Right ventricle myocardium inferior (tissue), 1 donor: Measurements from ENCODE around the gene DMKN. TPM values are rescaled to one million over a fixed set of nuclear protein-coding genes. Genes with fewer than 3 reads are reported as not detected.

Experiments
- ATAC-seq: fragments of 200-7000 bp; cut with Tn5 transposase; one replicate; pipeline ENCODE4 v1.9.1; 2020; ENCODE audit warnings: mild to moderate bottlenecking, moderate library complexity
- DNase-seq: peaks from one replicate; pipeline ENCODE4 v3.0.0; 2021; ENCODE audit errors: missing footprints
- intact Hi-C: fragments of 100-400 bp; cut with DNase I; formaldehyde crosslinking; loops from one replicate; pipeline ENCODE4 v1.11.0; 2022
- long read RNA-seq: library from polyadenylated mRNA; unstranded; transcript quantifications from one replicate; pipeline ENCODE4 v2.0.0, GENCODE V29; 2021
- total RNA-seq: library from RNA; stranded (reverse); fragmentation: NEBNext Ultra II Directional; extraction: Animal tissue kit (Norgen Biotek cat#: 25700); gene quantifications from one replicate; pipeline ENCODE4 v1.2.1, GENCODE V29; 2021
- donor health status: DM: no; HTN: yes; CAD: no; lungs with severe emphysema.

The DMKN gene, protein sequence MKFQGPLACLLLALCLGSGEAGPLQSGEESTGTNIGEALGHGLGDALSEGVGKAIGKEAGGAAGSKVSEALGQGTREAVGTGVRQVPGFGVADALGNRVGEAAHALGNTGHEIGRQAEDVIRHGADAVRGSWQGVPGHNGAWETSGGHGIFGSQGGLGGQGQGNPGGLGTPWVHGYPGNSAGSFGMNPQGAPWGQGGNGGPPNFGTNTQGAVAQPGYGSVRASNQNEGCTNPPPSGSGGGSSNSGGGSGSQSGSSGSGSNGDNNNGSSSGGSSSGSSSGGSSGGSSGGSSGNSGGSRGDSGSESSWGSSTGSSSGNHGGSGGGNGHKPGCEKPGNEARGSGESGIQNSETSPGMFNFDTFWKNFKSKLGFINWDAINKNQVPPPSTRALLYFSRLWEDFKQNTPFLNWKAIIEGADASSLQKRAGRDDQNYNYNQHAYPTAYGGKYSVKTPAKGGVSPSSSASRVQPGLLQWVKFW
- 3.4 TPM for total RNA-seq
- long read RNA-seq, partial matches to known transcripts: 0 of 1 reads
- long read RNA-seq, other reads (novel, unspliced or antisense): 1 of 1 reads

DNA sequence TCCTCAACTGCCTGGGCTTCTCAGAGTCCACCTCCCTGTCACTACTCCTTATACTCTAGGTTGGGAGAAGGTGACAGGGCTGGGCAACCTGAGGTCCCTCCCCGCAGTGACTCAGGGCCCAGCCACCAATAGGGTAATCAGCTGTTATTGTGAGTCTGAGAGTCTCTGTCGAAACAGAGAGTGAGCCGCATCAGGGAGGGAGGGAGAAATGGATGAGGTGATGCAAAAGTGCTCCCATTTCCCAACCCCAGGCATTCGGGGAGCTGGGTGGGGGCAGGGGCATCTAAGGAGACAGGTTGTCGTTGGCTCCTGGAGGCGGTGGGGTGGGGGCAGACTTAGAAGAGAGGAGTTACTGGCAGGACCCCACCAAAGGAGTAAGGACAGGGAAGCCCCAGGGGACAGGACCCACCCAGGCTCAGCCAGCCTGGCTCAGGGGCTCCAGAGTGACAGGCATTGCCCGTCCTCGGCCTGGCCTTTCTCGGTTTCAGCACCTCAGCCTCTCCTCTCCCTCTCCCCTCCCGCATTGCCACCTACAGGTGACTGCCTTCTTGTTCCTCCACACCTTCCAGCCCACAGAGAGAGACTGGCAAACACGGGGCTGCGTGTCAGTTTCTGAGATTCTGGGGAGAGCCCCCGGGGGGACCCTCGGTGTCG is at the start of gene DMKN:
Gene DMKN, minus strand, starts transcription at position 22 of the 654 bp plus-strand sequence. CDS start 174 bp downstream, outside the sequence.
- intact Hi-C loops: no loop called here
- ATAC-seq (no peak), DNase-seq (no peak)

GRCh38 chr19:35562776-35563175 is 49.3 kb upstream of the DMKN start:
- ATAC-seq (no peak), DNase-seq (no peak)
- intact Hi-C loops: no loop called here

- ATAC-seq (no peak), DNase-seq (no peak)
- intact Hi-C loops: no loop called here
Observed at GRCh38 chr19:35562336-35562735, 48.9 kb upstream of the DMKN start.

GRCh38 chr19:35561436-35561835 is 48.0 kb upstream of the DMKN start:
- intact Hi-C loops: no loop called here
- no peak for DNase-seq
- no peak for ATAC-seq

DNA sequence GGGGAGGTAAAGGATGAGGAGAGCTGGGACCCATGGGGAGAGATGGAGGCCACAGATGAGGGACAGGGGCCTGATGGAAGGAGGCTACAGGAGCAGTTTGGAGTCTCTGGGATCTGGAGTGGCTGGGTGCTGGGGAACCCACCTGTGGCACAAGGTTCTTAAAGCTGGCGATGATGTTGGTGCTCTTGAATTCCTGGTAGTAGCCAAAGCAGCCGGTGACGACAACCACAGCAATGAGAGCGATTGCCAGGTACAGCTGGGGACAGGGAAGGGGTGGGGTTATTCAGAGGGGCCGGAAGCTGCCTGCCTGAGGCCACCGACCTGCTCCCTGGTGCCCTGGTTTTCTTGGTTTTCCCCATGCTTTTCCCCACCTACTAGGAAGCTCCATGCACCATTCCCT is 47.2 kb upstream of the DMKN start:
- DNase-seq (no peak), ATAC-seq (no peak)
- intact Hi-C loops: no loop called here

GRCh38 chr19:35560271-35560670 is 46.8 kb upstream of the DMKN start:
- DNase-seq: no peak
- no peak for ATAC-seq
- intact Hi-C loops: no loop called here

DNA sequence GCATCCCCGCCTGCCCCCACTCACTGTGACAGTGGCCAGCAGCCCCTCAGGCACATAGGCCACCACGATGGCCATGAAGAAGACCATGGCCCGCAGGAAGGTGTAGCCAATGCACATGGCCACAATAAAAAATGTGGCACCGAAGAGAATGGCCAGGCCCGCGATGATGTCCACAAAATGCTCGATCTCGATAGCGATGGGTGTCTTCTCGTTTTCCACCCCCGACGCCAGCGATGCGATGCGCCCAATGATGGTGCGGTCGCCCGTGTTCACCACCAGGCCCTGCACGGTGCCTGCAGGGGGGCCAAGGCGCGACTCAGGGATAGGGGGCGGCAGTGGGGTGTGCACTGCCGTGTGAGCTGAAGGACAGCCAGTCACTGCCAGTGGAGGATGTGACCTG is 46.3 kb upstream of the DMKN start:
- intact Hi-C loops: no loop called here
- ATAC-seq: no peak
- DNase-seq: no peak

DNA sequence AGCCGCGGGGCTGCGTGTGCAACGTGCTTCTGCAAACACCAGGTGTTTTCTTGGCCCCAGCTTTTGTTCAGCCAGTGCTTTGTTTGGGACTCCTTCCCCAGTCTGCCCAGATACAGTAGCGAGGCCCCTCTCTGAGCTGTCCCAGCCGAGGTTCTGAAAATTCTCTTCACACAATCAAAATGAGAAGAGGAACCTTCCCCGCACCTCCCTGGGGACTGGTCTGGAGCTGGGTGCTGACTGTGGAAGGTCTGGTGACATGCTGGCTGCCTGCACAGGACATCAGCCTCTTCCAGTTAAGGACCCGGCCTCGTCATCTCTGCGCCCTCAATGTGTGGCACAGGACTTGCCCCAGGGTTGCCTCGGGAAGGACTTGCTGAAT is 45.8 kb upstream of the DMKN start:
- no peak for ATAC-seq
- DNase-seq: no peak
- intact Hi-C loops: no loop called here

DNA sequence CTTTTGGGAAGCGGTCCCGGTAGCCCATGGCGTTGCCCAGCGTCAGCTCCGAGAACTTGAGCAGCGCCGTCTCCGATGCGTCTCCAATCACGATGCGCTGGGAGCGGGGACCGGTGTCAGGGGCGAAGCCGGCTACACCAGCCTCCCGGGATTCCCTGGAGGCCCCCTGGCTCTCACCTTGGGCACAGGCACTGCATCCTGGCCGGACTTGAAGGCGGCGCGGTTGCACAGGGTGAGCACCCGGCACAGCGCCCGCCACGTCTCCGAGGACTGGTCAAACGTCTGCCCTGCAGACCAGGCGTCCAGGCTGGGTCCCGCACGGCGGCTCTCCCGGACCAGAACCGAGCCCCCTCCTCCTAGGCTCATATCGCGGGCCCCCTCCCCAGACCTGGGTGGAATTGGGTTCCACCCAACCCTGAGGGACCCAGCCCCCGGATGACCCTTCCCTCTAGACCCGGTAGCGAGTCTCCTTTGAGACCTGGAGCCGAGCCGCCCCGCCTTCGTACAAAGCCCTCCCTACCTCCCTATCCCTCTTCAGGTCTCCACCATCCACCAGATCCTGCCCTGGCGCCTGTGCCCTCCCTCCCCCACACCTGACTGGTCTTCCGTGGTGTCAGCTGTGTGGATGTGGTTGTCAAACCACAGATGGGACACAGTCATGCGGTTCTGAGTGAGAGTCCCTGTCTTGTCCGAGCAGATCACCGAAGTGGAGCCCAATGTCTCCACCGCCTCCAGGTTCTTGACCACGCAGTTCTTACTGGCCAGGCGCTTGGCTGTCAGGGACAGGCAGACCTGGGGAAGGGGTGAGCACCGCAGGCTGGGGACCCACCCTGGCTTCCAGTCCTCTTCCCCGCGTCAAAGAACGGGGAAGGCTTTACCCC is 45.2 kb upstream of the DMKN start:
- DNase-seq (no peak), ATAC-seq (no peak)

GRCh38 chr19:35557539-35558399 is 44.3 kb upstream of the DMKN start:
- DNase-seq: no peak
- peak; percentile 40 for ATAC-seq
- intact Hi-C loops: no loop called here

More for the DNA sequence above, 45.2 kb upstream of the DMKN start:
- intact Hi-C loops: no loop called here

GRCh38 chr19:35556846-35557538 is 43.5 kb upstream of the DMKN start:
- DNase-seq (no peak), ATAC-seq (no peak)
- intact Hi-C loops: no loop called here

- intact Hi-C loops: no loop called here
- no peak for ATAC-seq
- no peak for DNase-seq
Observed at GRCh38 chr19:35556025-35556590, 42.7 kb upstream of the DMKN start.

DNA sequence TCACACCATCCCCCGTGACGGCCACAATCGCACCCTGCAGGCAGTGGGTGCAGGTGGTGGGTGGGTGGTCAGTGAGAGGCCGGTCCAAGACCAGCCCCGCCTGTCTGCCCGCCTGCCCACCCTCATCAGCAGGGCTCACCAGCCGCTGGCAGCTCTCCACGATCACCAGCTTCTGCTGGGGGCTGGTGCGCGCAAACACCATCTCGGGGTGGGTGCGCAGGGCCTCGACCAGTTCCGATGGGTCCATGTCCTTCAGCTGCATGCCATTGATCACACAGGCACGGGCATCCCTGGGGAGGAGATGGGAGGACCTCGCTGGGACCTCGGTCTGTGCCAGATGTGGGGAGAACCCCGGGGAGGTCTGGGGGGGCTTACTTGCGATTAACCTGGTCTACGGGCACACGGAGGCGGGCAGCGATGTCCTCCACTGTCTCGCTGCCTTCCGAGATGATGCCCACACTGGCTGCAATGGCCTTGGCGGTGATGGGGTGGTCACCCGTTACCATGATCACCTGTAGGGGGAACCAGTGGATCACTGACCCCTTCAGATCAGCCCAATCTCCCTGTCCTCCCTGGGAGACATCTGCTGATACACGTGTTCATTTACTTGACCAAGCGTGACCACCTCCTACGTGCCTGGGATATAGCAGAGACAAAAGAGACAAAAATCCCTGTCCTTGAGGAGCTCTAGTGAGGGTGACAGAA is 42.0 kb upstream of the DMKN start:
- no peak for ATAC-seq
- intact Hi-C loops: no loop called here

DNA sequence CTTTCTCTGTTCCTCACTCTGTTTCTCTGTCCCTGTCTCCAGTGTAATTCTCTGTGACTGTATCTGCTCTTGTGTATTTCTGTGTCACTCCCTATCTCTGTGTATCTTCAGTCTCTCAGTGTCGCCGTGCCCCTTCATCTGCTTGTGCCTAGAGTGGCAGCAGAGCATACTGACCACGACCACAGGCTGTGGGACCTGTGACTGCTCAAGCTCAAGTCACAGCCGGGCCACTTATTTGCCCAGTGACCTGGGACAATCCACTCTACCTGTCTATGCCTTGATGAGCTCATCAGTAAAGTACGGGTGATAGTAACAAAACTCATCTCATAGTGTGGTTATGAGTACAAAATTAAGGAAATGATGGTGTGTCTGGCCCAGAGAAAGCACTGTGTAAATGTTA is 40.6 kb upstream of the DMKN start:
- intact Hi-C loops: no loop called here
- no peak for DNase-seq
- no peak for ATAC-seq

More for the DNA sequence above, 42.0 kb upstream of the DMKN start:
- DNase-seq: no peak

- DNase-seq: no peak
- ATAC-seq: no peak
- intact Hi-C loops: no loop called here
Observed at GRCh38 chr19:35553385-35554000, 40.0 kb upstream of the DMKN start.

- no peak for DNase-seq
- no peak for ATAC-seq
- intact Hi-C loops: no loop called here
Observed at GRCh38 chr19:35552534-35553384, 39.3 kb upstream of the DMKN start.
